Osteoblast (primary cell): Measurements from ENCODE around the gene ELN. TPM values are rescaled to one million over a fixed set of nuclear protein-coding genes. Genes with fewer than 3 reads are reported as not detected.

Source experiments
- DNase-seq: peaks from one replicate; pipeline ENCODE4 v3.0.0; 2011; ENCODE audit warnings: low spot score, mixed read lengths; ENCODE audit not compliant: insufficient read length; ENCODE audit errors: missing footprints
- H2AFZ ChIP-seq: 2 replicates; pipeline ENCODE4 v1.6.0; 2011; ENCODE audit warnings: mild to moderate bottlenecking, low read length
- H3K27ac ChIP-seq: 2 replicates; pipeline ENCODE4 v1.5.1; 2011; ENCODE audit warnings: mild to moderate bottlenecking, low read depth, low read length, moderate library complexity
- H3K27me3 ChIP-seq: 2 replicates; pipeline ENCODE4 v1.6.0; 2012; ENCODE audit warnings: mild to moderate bottlenecking, control low read depth, inconsistent platforms, low read length, moderate library complexity; ENCODE audit not compliant: insufficient read depth
- H3K36me3 ChIP-seq: 2 replicates; pipeline ENCODE4 v1.5.1; 2011; ENCODE audit warnings: mild to moderate bottlenecking, low read length, control low read depth, moderate library complexity; ENCODE audit not compliant: insufficient read depth
- H3K4me1 ChIP-seq: 2 replicates; pipeline ENCODE4 v1.5.1; 2011; ENCODE audit warnings: mild to moderate bottlenecking, low read length, control low read depth, moderate library complexity; ENCODE audit not compliant: insufficient read depth
- H3K4me2 ChIP-seq: 2 replicates; pipeline ENCODE4 v1.6.0; 2011; ENCODE audit warnings: mild to moderate bottlenecking, low read length; ENCODE audit not compliant: insufficient read depth
- H3K4me3 ChIP-seq: fragments of 200-600 bp; sonication (generic); 3 replicates; pipeline ENCODE4 v1.5.1; 2012; ENCODE audit warnings: mild to moderate bottlenecking, low read length, inconsistent platforms; ENCODE audit not compliant: insufficient read depth
- H3K79me2 ChIP-seq: 2 replicates; pipeline ENCODE4 v1.6.0; 2012; ENCODE audit warnings: mild to moderate bottlenecking, low read length, control low read depth, inconsistent platforms; ENCODE audit not compliant: insufficient read depth
- H3K9me3 ChIP-seq: 2 replicates; pipeline ENCODE4 v1.5.1; 2011; ENCODE audit warnings: low read depth, low read length, control low read depth
- H4K20me1 ChIP-seq: 2 replicates; pipeline ENCODE4 v1.6.0; 2012; ENCODE audit warnings: mild to moderate bottlenecking, low read length, control low read depth; ENCODE audit not compliant: insufficient read depth
- total RNA-seq: library from RNA; depleted of rRNA; stranded (reverse); fragments of >200 nt; gene quantifications from 2 replicates; pipeline ENCODE4 v1.2.3, GENCODE V29; 2012
- TF ChIP-seq, protein P1 (sequence below): IDR thresholded peaks from 2 replicates; pipeline ENCODE4 v1.5.1; 2011; ENCODE audit warnings: mild to moderate bottlenecking, low read depth, low read length, moderate library complexity; ENCODE audit errors: extremely low read depth

Gene ELN
- total RNA-seq, 1 donor: 69.1 TPM

DNA sequence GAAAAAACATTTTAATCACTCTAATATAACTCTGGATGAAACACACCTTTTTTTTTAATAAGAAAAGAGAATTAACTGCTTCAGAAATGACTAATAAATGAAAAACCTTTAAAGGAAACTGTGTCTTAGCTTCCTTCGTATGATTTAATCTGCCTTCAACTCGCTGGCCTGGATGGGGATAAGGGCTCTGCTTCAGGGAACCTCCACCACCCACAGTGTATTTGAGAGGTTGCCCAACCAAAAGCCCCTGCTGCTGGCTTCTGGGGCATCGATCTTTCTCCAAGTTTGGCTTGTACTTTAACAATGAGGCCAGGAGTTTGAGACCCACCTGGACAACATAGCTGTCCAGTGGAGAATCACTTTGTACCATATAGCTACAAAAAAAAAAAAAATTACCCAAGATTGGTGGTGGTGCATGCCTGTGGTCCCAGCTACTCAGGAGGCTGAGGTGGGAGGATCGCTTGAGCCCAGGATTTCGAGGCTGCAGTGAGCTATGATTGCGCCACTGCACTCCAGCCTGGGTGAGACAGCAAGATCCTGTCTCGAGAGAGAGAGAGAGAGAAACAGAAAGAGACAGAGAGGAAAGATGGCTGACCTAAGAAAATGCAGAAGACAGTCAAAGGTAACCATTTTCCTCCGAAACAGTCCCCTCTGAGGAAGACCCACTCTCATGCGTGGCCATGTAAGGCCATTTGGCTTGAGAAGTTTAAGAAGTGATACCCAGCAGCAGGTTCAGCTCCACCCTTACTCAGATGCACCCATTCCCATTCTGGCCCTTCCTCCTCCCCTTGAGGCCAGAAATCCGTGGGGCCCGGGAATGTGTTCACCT lies 42.0 kb downstream of the ELN start:
- Histone ChIP-seq H3K9me3 (no peaks in the 10 kb centered on the region), H3K27ac (no peak overlapping the region), H3K36me3 (no peaks in the 10 kb centered on the region), H3K27me3 (no peaks in the 10 kb centered on the region), H3K4me3 (no peak overlapping the region), H3K79me2 (no peaks in the 10 kb centered on the region), H2AFZ (peak overlapping the region; percentile 15), H3K4me2 (no peak overlapping the region), H3K4me1 (no peaks in the 10 kb centered on the region), H4K20me1 (no peaks in the 10 kb centered on the region)
- DNase-seq: peak; percentile 85
- TF ChIP-seq, protein P1, sequence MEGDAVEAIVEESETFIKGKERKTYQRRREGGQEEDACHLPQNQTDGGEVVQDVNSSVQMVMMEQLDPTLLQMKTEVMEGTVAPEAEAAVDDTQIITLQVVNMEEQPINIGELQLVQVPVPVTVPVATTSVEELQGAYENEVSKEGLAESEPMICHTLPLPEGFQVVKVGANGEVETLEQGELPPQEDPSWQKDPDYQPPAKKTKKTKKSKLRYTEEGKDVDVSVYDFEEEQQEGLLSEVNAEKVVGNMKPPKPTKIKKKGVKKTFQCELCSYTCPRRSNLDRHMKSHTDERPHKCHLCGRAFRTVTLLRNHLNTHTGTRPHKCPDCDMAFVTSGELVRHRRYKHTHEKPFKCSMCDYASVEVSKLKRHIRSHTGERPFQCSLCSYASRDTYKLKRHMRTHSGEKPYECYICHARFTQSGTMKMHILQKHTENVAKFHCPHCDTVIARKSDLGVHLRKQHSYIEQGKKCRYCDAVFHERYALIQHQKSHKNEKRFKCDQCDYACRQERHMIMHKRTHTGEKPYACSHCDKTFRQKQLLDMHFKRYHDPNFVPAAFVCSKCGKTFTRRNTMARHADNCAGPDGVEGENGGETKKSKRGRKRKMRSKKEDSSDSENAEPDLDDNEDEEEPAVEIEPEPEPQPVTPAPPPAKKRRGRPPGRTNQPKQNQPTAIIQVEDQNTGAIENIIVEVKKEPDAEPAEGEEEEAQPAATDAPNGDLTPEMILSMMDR: no peak

DNA sequence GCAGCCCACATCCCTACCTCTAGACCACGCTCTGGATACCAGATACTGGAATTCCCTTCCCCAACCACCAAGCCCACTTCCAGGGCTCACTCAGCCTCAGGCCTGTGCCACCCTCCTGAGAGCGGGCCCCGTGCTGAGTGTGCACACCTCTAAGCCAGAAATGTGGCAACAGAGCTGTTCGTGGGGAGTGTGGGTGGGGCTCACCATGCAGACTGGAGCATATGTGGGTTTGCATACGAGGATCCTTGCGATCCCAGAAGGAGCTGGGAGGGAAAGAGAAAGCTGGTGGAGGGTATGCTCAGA lies 42.6 kb downstream of the ELN start:
- Histone ChIP-seq H3K4me2 (no peak overlapping the region), H3K4me1 (no peaks in the 10 kb centered on the region), H3K4me3 (no peak overlapping the region), H3K36me3 (no peaks in the 10 kb centered on the region), H4K20me1 (no peaks in the 10 kb centered on the region), H3K27ac (no peak overlapping the region), H3K27me3 (no peaks in the 10 kb centered on the region), H2AFZ (peak overlapping the region; percentile 15), H3K9me3 (no peaks in the 10 kb centered on the region), H3K79me2 (no peaks in the 10 kb centered on the region)
- no peak for DNase-seq
- TF ChIP-seq, protein P1: no peak

DNA sequence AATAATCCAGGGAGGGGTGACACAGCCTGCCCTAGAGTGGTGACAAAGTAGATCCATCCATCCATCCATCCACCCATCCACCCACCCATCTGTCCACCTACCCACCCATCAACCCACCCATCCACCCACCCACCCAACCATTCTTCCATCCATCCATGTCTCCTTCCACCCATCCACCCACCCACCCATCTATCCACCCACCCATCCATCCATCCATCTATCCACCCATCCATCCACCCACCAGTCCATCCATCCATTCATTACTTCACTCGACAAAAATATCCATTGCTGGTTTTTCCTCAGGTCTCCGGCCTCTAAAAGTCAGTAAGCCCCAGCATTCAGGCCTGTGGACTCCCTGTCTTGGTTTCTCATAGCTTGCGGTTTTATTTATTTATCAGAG lies 43.1 kb downstream of the ELN start:
- TF ChIP-seq, protein P1: no peak

DNA sequence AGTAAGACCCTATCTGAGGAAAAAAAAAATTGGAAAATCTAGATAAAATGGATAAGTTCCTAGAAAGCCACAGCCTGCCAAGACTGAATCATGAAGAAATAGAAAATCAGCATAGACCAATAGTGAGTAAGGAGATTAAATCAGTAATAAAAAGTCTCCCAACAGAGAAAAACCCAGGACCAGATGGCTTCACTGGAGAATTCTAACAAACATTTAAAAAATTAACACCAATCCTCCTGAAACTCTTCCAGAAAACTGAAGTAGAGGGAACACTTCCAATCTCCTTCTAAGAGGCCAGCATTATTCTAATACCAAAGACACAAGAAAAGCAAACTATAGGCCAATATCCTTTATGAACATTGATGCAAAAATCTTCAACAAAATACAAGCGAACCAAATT lies 46.8 kb downstream of the ELN start:
- H3K4me3 ChIP-seq: no peak overlapping the region
- no peaks in the 10 kb centered on the region for H4K20me1 ChIP-seq
- H3K4me1 ChIP-seq: peaks cover 8% of the 10 kb centered on the region
- TF ChIP-seq, protein P1: no peak
- no peaks in the 10 kb centered on the region for H3K79me2 ChIP-seq
- no peak overlapping the region for H3K4me2 ChIP-seq
- H3K27me3 ChIP-seq: no peaks in the 10 kb centered on the region
- H2AFZ ChIP-seq: no peak overlapping the region
- no peaks in the 10 kb centered on the region for H3K36me3 ChIP-seq
- no peaks in the 10 kb centered on the region for H3K9me3 ChIP-seq
- DNase-seq: no peak
- H3K27ac ChIP-seq: no peak overlapping the region

More for the DNA sequence above, 43.1 kb downstream of the ELN start:
- H4K20me1 ChIP-seq: no peaks in the 10 kb centered on the region
- no peaks in the 10 kb centered on the region for H3K79me2 ChIP-seq
- no peak overlapping the region for H2AFZ ChIP-seq
- H3K4me3 ChIP-seq: no peak overlapping the region
- no peaks in the 10 kb centered on the region for H3K4me1 ChIP-seq
- no peaks in the 10 kb centered on the region for H3K9me3 ChIP-seq
- DNase-seq: no peak
- H3K4me2 ChIP-seq: no peak overlapping the region
- H3K27ac ChIP-seq: no peak overlapping the region
- no peaks in the 10 kb centered on the region for H3K36me3 ChIP-seq
- H3K27me3 ChIP-seq: no peaks in the 10 kb centered on the region
